Activated CD4-positive, alpha-beta T cell treated with anti-CD3 and anti-CD28 coated beads for 24 hours (primary cell): Measurements from ENCODE around the gene SPRYD3.
"Not testable (repeated sequence)": the region's sequence is repeated elsewhere in the genome, so short reads cannot be mapped to it uniquely, and the experiment has no call there.

Experiments
- DNase-seq, 2 donors: peaks; one replicate each; pipeline ENCODE4 v3.0.0-alpha.2; 2020; ENCODE audit warnings: low read depth in 2 of 2

The SPRYD3 gene

DNA sequence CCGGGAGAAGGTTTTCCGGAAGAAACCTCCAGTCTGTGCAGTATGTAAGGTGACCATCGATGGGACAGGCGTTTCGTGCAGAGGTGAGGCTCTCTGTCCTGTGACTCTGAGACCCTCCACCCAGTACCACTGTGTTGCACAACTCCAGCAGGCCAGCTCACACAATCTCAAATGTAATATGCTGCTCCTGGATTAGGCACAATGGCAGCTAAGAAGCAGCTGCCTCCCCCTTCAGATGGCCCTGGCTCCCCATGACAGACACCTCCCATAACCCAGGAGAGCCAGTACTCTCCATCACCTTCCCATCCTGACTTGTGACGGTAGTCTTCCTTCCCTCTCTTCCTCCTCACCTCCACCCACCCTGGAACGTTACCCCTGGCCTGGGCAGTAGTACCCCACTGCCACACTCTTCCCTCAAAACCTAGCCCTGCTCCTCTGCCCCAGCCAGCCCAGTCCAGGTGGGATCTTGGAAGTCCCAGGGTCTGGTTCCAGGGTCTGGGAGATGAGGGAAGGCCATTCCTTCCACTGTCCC is 27.2 kb downstream of the SPRYD3 start:
- no peak for DNase-seq

DNA sequence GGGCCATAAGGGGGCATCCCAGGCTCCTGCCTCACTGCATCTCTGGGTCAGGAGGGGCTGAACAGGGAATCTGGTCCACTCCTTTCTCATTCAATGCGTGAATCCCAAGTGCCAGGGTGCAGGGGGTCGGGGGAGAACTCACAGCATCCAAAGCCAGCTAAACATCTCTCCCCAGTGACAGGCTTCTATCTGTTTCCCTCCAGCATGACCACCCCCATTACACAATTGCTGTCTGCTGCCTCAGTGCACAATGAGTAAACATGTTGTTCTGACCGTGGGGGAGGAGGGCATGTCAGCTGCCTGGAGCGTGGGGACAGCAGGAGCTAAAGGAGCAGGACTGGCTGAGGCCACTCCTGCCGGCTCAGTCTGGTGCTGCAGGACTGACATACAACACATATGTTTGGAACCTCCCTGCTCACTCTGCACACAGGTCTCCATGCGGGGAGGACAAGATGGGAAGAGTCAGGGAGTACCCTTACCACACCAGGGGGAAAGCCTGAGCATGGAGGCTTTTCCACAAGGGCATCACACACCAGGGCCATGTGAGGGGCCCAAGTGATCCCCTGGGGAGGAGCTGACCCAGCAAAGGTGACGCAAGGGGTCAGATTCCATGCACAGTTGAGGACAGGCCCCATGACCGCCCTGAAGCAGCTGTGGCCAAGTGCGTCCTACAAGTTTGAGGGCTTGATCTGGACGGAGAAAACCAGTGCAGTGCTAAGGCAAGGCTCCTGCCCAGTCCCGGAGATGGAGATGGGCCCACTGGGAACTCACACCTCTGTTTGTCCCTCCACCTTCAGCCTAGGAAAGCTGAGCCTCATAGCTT is 27.9 kb downstream of the SPRYD3 start:
- no peak for DNase-seq

DNA sequence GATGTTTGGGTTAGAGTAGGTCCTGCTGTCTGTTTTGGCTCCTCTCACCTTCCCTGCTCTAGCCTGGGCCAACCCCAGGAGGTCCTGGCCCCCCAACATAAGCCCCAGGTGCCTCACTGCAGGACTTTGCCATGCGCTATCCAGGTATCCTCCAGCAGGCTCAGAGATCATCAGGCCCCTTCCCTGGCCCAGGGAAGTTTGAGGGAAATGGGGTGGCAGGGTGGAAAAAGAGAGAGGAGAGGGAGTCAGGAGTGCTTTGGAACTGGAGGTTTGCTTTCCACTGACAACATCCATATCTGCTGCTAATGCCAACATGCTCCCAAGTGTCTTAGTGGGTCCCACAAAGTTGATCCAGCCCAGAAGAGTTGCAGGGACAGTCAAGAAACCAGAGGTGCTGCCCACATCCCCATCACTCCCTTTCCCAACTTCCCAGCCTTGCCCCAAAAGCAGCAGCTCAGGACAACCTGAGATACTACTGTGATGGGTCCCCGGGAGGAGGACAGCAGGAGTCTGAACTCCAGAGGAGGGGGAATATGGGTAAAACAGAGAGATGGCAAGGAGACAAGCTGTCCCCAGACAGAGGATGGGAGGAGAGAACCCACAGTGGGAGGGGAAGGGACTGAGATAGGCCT is 28.6 kb downstream of the SPRYD3 start:
- DNase-seq: no peak

- DNase-seq: no peak
Measured at GRCh38 chr12:53049571-53050318, 29.4 kb downstream of the SPRYD3 start, which contains the start of gene TNS2. TNS2 (plus strand) TSS chr12:53050065; CDS start chr12:53050186, 121 bp downstream.

- DNase-seq: no peak
Measured at GRCh38 chr12:53048780-53049401, 30.3 kb downstream of the SPRYD3 start.

GRCh38 chr12:53048033-53048779 is 31.0 kb downstream of the SPRYD3 start:
- no peak for DNase-seq

- DNase-seq: peak; percentile 40 to 50
Measured at GRCh38 chr12:53047221-53048032, 31.8 kb downstream of the SPRYD3 start.

DNA sequence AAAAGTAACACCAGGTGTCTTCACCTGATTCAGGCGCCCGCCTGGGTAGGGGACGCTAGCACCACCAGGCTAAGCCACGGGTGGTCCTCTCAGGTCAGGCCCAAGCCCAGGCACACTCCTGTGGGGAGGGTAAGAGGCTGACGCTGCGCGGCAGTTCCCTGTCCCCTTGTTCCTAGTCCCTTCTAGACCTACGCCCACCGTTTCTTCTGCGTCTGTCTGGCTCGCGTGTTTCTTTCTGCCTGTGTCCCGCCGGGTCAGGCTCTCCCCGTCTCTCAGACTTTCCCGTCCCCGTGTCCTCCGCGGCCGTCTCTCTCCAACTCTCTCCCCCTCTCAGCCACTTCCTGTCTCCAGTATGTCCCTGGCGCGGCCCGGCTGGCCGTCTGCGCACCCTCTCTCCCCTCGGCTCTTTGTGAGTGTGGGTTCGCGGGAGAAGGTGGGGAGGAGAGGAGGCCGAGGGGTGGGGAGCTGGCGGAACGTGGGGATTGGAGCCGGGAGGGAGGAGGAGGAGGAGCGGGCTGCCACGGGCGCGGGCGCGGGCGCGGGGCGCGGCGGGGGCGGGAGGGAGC is 32.5 kb downstream of the SPRYD3 start:
- peak; percentile 19 to 27 for DNase-seq

- no peak for DNase-seq
Measured at GRCh38 chr12:53045696-53046045, 33.5 kb downstream of the SPRYD3 start.

DNA sequence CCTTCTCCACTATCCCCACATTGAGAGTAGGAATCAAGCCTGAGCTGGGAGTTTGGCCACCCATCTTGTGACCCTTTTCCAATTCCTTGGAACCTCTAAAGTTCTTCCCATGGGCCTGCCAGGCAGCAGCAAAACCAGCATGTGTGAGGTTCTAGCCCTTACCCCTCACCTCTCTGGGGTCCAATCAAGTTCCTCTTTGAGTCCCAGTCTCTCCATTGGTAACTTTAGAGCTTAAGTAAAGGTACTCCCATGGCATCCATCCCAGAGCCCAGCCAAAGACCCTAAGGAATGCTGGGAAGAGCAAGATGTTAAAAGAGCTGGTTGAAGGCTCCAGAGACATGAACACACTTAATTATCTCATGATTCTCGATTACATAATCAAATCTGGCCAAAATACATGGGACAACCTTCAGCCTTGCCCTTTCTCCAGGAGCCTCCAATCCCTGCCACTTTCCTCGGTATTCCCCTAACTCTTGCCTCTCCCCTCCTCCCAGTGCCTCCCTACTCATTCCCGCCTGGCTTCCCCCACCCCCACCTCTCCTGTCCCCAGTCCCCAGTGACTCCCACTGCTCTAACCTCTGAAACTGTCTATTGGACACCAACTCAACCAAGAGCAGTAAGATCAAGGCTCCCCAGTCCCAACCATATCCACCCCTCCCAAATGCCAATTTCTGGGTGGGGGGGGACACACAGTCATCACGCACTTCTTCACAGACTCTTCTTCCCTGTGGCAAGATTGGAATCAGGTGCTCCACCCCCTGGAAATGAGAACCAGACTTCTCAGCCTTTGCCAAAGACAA is 34.1 kb downstream of the SPRYD3 start:
- DNase-seq: no peak

DNA sequence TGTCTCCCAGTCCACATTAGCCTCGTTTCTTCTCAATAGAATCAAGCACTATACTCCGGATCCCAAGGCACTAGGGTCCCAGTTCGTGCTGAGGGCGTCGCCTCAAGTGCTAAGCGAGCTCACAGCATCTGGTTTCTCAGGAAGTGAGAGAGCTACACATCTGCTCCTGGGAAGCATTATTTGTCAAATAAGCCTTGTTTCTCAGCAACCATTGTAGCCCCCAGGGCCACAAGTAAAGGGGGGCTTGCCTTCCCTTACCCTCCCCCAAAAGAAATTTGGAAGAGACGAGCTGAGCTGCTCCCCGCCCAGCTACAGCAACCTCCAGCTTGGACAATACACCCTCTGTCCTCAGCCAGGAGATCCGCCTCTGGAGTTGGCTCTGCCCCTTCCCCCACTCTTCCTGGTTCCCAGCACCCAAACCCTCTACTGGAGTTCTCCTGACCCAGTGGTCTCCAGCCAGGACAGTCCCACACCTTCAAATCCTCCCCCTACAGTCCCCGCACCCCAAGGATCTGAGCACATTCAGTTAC is 35.1 kb downstream of the SPRYD3 start:
- DNase-seq: no peak

GRCh38 chr12:53042607-53043454 is 36.4 kb downstream of the SPRYD3 start:
- no peak for DNase-seq

DNA sequence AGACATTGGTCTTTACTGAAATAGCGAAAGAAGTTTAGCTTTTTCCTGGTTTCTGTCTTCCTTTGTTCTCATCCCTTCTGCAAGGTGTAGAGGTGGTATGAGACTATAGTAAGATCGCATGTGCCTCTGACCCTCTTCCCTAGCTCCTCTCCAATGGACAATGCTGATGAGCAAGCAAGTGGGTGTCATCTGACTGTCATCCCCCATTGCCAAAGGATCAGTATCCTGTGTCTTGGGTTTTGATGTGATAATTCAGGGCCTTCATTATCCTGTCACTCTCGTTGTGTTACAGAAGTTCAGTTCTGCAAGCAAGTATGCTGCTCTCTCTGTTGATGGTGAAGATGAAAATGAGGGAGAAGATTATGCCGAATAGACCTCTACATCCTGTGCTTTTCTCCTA is 39.3 kb downstream of the SPRYD3 start:
- DNase-seq: no peak

- no peak for DNase-seq
Measured at GRCh38 chr12:53036802-53037201, 42.4 kb downstream of the SPRYD3 start.

GRCh38 chr12:53034459-53034858 is 44.7 kb downstream of the SPRYD3 start:
- DNase-seq: no peak

GRCh38 chr12:53033832-53034231 is 45.4 kb downstream of the SPRYD3 start:
- DNase-seq: not testable (repeated sequence)

DNA sequence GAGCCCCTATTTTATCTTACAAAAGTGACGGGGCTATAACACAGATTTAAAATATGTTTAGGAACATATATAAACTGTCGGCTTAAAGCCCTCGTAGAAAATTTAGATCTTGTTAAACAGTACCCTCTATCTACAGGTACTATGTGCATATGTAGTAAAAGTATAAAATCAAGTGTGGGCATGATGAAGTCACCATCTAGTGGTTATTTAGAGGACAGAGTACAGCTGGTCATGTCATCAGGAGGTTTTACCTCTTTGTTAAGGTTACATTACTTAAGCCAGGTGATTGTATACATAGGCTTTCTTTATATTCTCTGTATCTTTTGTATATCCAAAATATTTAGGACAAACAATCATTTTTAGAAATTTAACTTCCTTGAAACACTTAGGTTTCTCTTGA is 47.6 kb downstream of the SPRYD3 start:
- DNase-seq: no peak

DNA sequence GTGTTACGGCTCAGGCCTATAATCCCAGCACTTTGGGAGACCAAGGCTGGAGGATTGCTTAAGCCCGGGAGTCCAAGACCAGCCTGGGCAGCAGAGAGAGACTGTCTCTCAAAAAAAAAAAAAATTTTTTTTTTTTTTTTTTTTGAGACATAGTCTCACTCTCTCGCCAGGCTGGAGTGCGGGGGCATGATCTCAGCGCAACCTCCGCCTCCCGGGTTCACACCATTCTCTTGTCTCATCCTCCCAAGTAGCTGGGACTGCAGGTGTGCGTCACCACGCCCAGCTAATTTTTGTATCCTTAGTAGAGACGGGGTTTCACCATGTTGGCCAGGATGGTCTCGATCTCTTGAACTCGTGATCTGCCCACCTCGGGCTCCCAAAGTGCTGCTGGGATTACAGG is 52.2 kb downstream of the SPRYD3 start:
- DNase-seq: not testable (repeated sequence)
